Measurements from ENCODE around the gene NBPF19. TPM values are rescaled to one million over a fixed set of nuclear protein-coding genes. Genes with fewer than 3 reads are reported as not detected.

The NBPF19 gene
- total RNA-seq, 1 donor from 2014 or later: 29.7 TPM

Other genes with a start within 250 kb of the NBPF19 start
- gene PPIAL4C, start 108.8 kb downstream of the NBPF19 start, total RNA-seq: not detected